Smooth muscle cell (in vitro differentiated cells): ENCODE measurements around the gene RNF4. TPM values are rescaled to one million over a fixed set of nuclear protein-coding genes. Genes with fewer than 3 reads are reported as not detected.
A peak's percentile ranks its signal among the peaks of the same experiment; 100 is the strongest.
"Not testable (repeated sequence)": the region's sequence is repeated elsewhere in the genome, so short reads cannot be mapped to it uniquely, and the experiment has no call there.

Experiments
- DNase-seq: peaks from one replicate; lab custom pipeline; 2025; ENCODE audit not compliant: unreplicated experiment; lab: John Stamatoyannopoulos, UW
- H2AFZ ChIP-seq: fragments of 200-600 bp; sonication (generic); 2 replicates; pipeline ENCODE4 v1.6.0; 2016; ENCODE audit warnings: antibody characterized with exemption, low read depth, mild to moderate bottlenecking
- H3F3A ChIP-seq: fragments of 200-600 bp; sonication (generic); 2 replicates; pipeline ENCODE4 v1.6.0; 2017; ENCODE audit warnings: antibody characterized with exemption, low read depth
- H3K27ac ChIP-seq: fragments of 200-600 bp; sonication (generic); 2 replicates; pipeline ENCODE4 v1.5.1; 2016; ENCODE audit warnings: low read depth, mild to moderate bottlenecking
- H3K27me3 ChIP-seq: fragments of 200-600 bp; sonication (generic); 2 replicates; pipeline ENCODE4 v1.6.1; 2016; ENCODE audit warnings: low read depth, mild to moderate bottlenecking
- H3K36me3 ChIP-seq: fragments of 200-600 bp; sonication (generic); 2 replicates; pipeline ENCODE4 v1.5.1; 2016; ENCODE audit warnings: low read depth
- H3K4me1 ChIP-seq: fragments of 200-600 bp; sonication (generic); 2 replicates; pipeline ENCODE4 v1.5.1; 2016; ENCODE audit warnings: low read depth
- H3K4me2 ChIP-seq: fragments of 200-600 bp; sonication (generic); 2 replicates; pipeline ENCODE4 v1.6.0; 2016; ENCODE audit warnings: mild to moderate bottlenecking
- H3K4me3 ChIP-seq: fragments of 200-600 bp; sonication (generic); 2 replicates; pipeline ENCODE4 v1.5.1; 2016; ENCODE audit warnings: mild to moderate bottlenecking
- H3K79me2 ChIP-seq: fragments of 200-600 bp; sonication (generic); 2 replicates; pipeline ENCODE4 v1.6.0; 2016; ENCODE audit warnings: low read depth, mild to moderate bottlenecking
- H3K9ac ChIP-seq: fragments of 200-600 bp; sonication (generic); 2 replicates; pipeline ENCODE4 v1.6.0; 2016; ENCODE audit warnings: low read depth
- H3K9me3 ChIP-seq: fragments of 200-600 bp; sonication (generic); replicated peaks from 2 replicates; pipeline ENCODE4 v1.5.1; 2016; ENCODE audit warnings: low read depth
- H4K20me1 ChIP-seq: fragments of 200-600 bp; sonication (generic); 2 replicates; pipeline ENCODE4 v1.6.0; 2016; ENCODE audit warnings: low read depth
- CTCF ChIP-seq: fragments of 200-600 bp; sonication (generic); IDR thresholded peaks from 2 replicates; pipeline ENCODE4 v1.5.1; 2017; ENCODE audit warnings: borderline replicate concordance, mild to moderate bottlenecking, antibody characterized with exemption; ENCODE audit not compliant: insufficient read depth, poor library complexity, severe bottlenecking
- WGBS: methylation state at CpG from one replicate; pipeline ENCODE4 v1.1.7; 2016; ENCODE audit warnings: low lambda C conversion rate; 5-methylcytosine and 5-hydroxymethylcytosine counted together
- polyA plus RNA-seq: library from polyadenylated mRNA; unstranded; fragments of >200 nt; fragmentation: Nextera tagmentation; extraction: Ambion mirVana; gene quantifications from 2 replicates; pipeline ENCODE4 v1.2.1, GENCODE V29; 2016
- total RNA-seq: library from RNA; depleted of rRNA; stranded (reverse); fragments of >200 nt; gene quantifications from 2 replicates; pipeline ENCODE4 v1.2.3, GENCODE V29; 2014

The RNF4 gene
- total and polyA plus RNA-seq, 2 experiments from 2014 or later, result 47.3 to 47.8 TPM

GRCh38 chr4:2462992-2463762 lies 5.7 kb upstream of the RNF4 start:
- Histone ChIP-seq H3F3A (no peaks in the 10 kb centered on the region), H3K4me2 (peak overlapping the region; percentile 93), H3K4me1 (peaks cover 11% of the 10 kb centered on the region), H3K79me2 (peaks cover 6% of the 10 kb centered on the region), H4K20me1 (no peaks in the 10 kb centered on the region), H2AFZ (peak overlapping the region; percentile 54), H3K27ac (no peak overlapping the region), H3K27me3 (no peaks in the 10 kb centered on the region), H3K9ac (no peak overlapping the region), H3K36me3 (no peaks in the 10 kb centered on the region), H3K9me3 (no peaks in the 10 kb centered on the region), H3K4me3 (peak overlapping the region; percentile 66)
- DNase-seq, result no peak
- 47% methylated on average over 28 of the region's 35 CpGs for WGBS
- TF ChIP-seq CTCF, result no peak

DNA sequence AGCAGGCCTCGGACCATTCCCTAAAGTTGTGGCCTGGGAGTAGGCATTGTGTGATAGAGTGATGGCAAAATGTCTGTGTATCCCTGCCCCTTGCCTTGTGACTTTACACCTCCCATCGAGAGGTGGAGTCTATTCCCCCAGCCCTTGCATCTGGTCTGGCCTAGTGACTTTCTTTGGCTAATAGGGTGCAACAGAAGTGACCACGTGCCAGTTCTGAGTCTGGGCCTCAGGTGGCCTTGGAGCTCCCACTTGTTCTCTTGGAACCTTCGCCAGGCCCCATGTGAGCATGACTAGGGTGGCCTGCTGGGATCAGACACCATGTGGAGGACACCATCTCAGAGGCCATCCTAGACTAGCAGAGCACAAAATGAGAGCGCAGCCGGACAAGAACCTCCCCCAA lies 3.9 kb upstream of the RNF4 start:
- WGBS, result 93% methylated on average over 6 of the region's 6 CpGs
- peaks cover 4% of the 10 kb centered on the region for H4K20me1 ChIP-seq
- H3K4me3 ChIP-seq, result no peak overlapping the region
- H3K27ac ChIP-seq, result no peak overlapping the region
- no peak overlapping the region for H2AFZ ChIP-seq
- peaks cover 17% of the 10 kb centered on the region for H3K4me1 ChIP-seq
- H3K9me3 ChIP-seq, result no peaks in the 10 kb centered on the region
- TF ChIP-seq CTCF, result no peak
- peaks cover 20% of the 10 kb centered on the region for H3K79me2 ChIP-seq
- no peaks in the 10 kb centered on the region for H3K27me3 ChIP-seq
- H3K36me3 ChIP-seq, result no peaks in the 10 kb centered on the region
- no peak for DNase-seq
- no peak overlapping the region for H3K9ac ChIP-seq
- no peak overlapping the region for H3K4me2 ChIP-seq
- peaks cover 5% of the 10 kb centered on the region for H3F3A ChIP-seq

DNA sequence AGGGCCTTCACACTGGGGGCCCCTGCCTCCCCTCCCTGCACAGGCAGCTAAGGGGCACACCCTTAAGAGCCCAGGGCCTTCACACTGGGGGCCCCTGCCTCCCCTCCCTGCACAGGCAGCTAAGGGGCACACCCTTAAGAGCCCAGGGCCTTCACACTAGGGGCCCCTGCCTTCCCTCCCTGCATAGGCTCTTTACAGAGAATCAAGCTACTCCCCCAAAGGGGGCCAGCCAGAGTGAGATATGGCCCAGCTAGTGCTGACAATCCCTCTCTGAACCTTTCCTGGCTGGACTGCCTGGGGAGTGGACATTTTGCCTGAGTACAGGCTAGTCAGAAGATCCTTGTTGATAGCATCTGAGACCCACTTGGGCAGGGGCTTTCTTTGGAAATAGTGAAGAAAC lies 3.4 kb upstream of the RNF4 start:
- not testable (repeated sequence) for H3K27me3 ChIP-seq, H3K36me3 ChIP-seq, H3K4me2 ChIP-seq, H4K20me1 ChIP-seq, H3K27ac ChIP-seq, H3K9me3 ChIP-seq, H2AFZ ChIP-seq, DNase-seq, H3K9ac ChIP-seq, H3K4me3 ChIP-seq, H3F3A ChIP-seq
- Histone ChIP-seq H3K79me2 (peaks cover 25% of the 10 kb centered on the region), H3K4me1 (peaks cover 22% of the 10 kb centered on the region)

DNA sequence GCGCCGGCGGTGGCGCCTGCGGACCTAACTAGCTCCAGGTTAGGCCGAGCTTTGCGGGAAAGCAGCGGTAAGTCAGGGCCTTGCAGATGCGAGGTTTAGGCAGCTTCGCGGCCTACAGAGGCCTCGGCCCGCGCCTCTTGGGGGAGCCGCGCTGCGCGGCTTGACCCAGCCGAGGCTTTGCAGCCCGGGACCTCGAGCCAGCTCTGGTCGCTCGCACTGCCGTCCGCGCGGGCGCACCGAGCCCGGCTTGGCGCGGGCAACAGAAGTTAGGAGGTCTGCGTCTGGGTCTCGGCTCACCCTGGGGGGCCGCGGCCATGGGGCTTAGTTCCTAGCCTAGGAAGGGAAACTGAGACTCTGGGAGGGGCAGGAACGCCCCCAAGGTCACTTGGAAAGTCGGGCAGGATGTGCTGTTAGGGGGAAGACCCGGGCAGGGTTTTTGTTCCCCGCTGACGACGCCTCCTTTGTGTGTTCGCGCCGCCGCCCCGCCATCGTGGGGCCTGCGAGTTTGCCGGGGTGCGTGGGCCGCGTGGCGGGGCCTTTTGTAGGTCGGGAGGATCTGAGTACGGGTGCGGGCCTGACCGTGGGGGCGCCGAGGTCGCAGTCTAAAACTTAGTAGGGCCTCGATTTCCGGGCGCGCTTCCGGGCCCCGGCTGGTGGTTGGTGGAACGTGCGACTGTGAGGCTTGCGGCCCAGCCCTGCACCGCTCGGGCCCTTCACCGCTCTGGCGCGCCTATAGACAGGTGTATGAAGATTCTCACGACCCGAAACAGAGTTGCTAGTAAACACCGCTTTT lies 482 bp downstream of the RNF4 start:
- Histone ChIP-seq H3K36me3 (no peaks in the 10 kb centered on the region), H3K27ac (peak overlapping the region; percentile 71), H3K4me3 (peak overlapping the region; percentile 86), H3K9me3 (no peaks in the 10 kb centered on the region), H3K9ac (peak overlapping the region; percentile 81), H3K4me1 (peaks cover 19% of the 10 kb centered on the region), H4K20me1 (peaks cover 46% of the 10 kb centered on the region), H3K27me3 (no peaks in the 10 kb centered on the region), H3F3A (peaks cover 8% of the 10 kb centered on the region), H3K79me2 (peaks cover 63% of the 10 kb centered on the region), H3K4me2 (peak overlapping the region; percentile 97), H2AFZ (peak overlapping the region; percentile 66)
- DNase-seq, result no peak
- no peak for TF ChIP-seq CTCF
- under 1% methylated on average over 69 of the region's 78 CpGs for WGBS
